Prostate gland (tissue), 2 donors: Measurements from ENCODE around the gene PPARA.

Experiments used
- POLR2A ChIP-seq: fragments of 450-650 bp; IDR thresholded peaks from one replicate; pipeline ENCODE4 v1.6.1; 2016; ENCODE audit warnings: antibody characterized with exemption, mild to moderate bottlenecking
- POLR2AphosphoS5 ChIP-seq: sonication (generic); formaldehyde crosslinking; IDR thresholded peaks from one replicate; pipeline ENCODE4 v1.6.1; 2017; ENCODE audit warnings: antibody characterized with exemption
- TF ChIP-seq, protein P1 (sequence below), 4 experiments: fragments of 200-600 bp in 2 of 4; fragments of 450-650 bp in 2 of 4; sonication (generic) in 2 of 4; IDR thresholded peaks; 1 replicate in 3 of 4; 2 replicates in 1 of 4; pipeline ENCODE4 v1.5.1; 2016 to 2019; ENCODE audit warnings: antibody characterized with exemption in 4 of 4, mild to moderate bottlenecking in 2 of 4, moderate library complexity in 2 of 4

DNA sequence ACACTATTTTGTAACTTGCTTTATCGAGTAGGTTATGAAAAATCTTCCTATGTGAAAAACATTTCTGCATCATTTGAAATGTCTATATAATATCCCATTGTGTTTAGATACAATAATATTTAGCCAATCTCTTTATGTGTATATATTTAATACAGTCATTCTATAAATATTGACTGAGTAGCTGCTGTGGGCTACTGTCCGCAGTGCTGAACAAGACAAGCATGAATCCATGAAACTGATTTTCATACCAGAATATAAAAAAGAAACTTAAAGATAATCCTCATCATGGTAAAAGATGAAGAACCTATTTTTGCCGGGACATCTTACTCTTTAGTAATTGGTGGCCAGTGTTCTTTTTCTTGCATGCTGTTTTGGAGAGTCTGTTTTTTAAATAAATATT is 3.6 kb downstream of the PPARA start:
- TF ChIP-seq, protein P1, sequence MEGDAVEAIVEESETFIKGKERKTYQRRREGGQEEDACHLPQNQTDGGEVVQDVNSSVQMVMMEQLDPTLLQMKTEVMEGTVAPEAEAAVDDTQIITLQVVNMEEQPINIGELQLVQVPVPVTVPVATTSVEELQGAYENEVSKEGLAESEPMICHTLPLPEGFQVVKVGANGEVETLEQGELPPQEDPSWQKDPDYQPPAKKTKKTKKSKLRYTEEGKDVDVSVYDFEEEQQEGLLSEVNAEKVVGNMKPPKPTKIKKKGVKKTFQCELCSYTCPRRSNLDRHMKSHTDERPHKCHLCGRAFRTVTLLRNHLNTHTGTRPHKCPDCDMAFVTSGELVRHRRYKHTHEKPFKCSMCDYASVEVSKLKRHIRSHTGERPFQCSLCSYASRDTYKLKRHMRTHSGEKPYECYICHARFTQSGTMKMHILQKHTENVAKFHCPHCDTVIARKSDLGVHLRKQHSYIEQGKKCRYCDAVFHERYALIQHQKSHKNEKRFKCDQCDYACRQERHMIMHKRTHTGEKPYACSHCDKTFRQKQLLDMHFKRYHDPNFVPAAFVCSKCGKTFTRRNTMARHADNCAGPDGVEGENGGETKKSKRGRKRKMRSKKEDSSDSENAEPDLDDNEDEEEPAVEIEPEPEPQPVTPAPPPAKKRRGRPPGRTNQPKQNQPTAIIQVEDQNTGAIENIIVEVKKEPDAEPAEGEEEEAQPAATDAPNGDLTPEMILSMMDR (IDR thresholded peaks at IDR 0.05) = no peak
- TF ChIP-seq POLR2A = no peak
- no peak for TF ChIP-seq POLR2AphosphoS5
